H1 (cell line): ENCODE measurements around the gene CAT. TPM values are rescaled to one million over a fixed set of nuclear protein-coding genes. Genes with fewer than 3 reads are reported as not detected.

Experiments used
- CTCF ChIA-PET: fragments of 300-600 bp; sonication (Branson Sonifier 250); formaldehyde crosslinking; loops from one replicate; lab custom pipeline; 2021; ENCODE audit not compliant: partially characterized antibody; lab: Charles Lee
- POLR2A ChIA-PET: fragments of 300-600 bp; sonication (Branson Sonifier 250); formaldehyde crosslinking; loops from one replicate; lab custom pipeline; 2021; ENCODE audit warnings: inconsistent platforms; ENCODE audit not compliant: partially characterized antibody; lab: Charles Lee
- DNase-seq, 2 experiments: peaks; one replicate each; pipeline versions ENCODE4 v3.0.0 to v3.0.0-alpha.2; 2010 to 2022; ENCODE audit warnings: low spot score in 2 of 2, low read depth in 1 of 2, mixed read lengths in 1 of 2
- FAIRE-seq: peaks from 2 replicates; lab custom pipeline; 2011; peaks lifted over from hg19 to GRCh38; lab: Jason Lieb, UNC
- H2AFZ ChIP-seq: 2 replicates; pipeline ENCODE4 v1.8.1; 2012; ENCODE audit warnings: low read length, inconsistent platforms
- H2AK5ac ChIP-seq: 2 replicates; pipeline ENCODE4 v1.6.1; 2013; ENCODE audit warnings: low read depth, low read length
- H2BK120ac ChIP-seq: replicated peaks from 2 replicates; pipeline ENCODE3; 2013; ENCODE audit warnings: low read depth, low read length, inconsistent platforms
- H2BK12ac ChIP-seq: 2 replicates; pipeline ENCODE4 v1.6.1; 2013; ENCODE audit warnings: low read depth, low read length
- H2BK15ac ChIP-seq: 2 replicates; pipeline ENCODE4 v1.6.1; 2013; ENCODE audit warnings: low read length
- H2BK20ac ChIP-seq: 2 replicates; pipeline ENCODE4 v1.6.1; 2013; ENCODE audit warnings: low read length
- H2BK5ac ChIP-seq: 2 replicates; pipeline ENCODE4 v1.6.1; 2013; ENCODE audit warnings: low read depth, low read length
- H3K14ac ChIP-seq: 2 replicates; pipeline ENCODE4 v1.6.1; 2013; ENCODE audit warnings: inconsistent platforms; ENCODE audit not compliant: insufficient read length
- H3K18ac ChIP-seq: 2 replicates; pipeline ENCODE4 v1.6.1; 2013; ENCODE audit warnings: low read length; ENCODE audit errors: extremely low read depth
- H3K23ac ChIP-seq: 2 replicates; pipeline ENCODE4 v1.6.1; 2013; ENCODE audit warnings: inconsistent platforms; ENCODE audit not compliant: insufficient read length
- H3K23me2 ChIP-seq: 2 replicates; pipeline ENCODE4 v1.6.1; 2013; ENCODE audit warnings: low read depth, low read length
- H3K27ac ChIP-seq: 2 replicates; pipeline ENCODE4 v1.6.1; 2011; ENCODE audit warnings: low read depth, low read length, inconsistent platforms
- H3K27me3 ChIP-seq, 4 experiments: replicated peaks in 1 of 4; 1 replicate in 1 of 4; 2 replicates in 3 of 4; pipeline versions ENCODE4 v1.6.1 to v1.8.1; 2011 to 2013; ENCODE audit warnings: low read length in 3 of 4, mild to moderate bottlenecking in 3 of 4, inconsistent platforms in 2 of 4, mixed read lengths in 2 of 4, moderate library complexity in 1 of 4; ENCODE audit not compliant: control insufficient read depth in 3 of 4, insufficient read depth in 3 of 4; ENCODE audit errors: extremely low read depth in 1 of 4
- H3K36me3 ChIP-seq, 4 experiments: 2 replicates each; pipeline versions ENCODE4 v1.6.1 to v1.8.1; 2011 to 2013; ENCODE audit warnings: mild to moderate bottlenecking in 4 of 4, low read length in 3 of 4, moderate library complexity in 2 of 4, control low read depth in 1 of 4, inconsistent platforms in 1 of 4; ENCODE audit not compliant: insufficient read depth in 4 of 4, control insufficient read depth in 2 of 4
- H3K4ac ChIP-seq: replicated peaks from 2 replicates; pipeline ENCODE3; 2013; ENCODE audit warnings: low read length, low read depth, mixed read lengths, inconsistent platforms; ENCODE audit not compliant: insufficient read length
- H3K4me1 ChIP-seq, 4 experiments: replicated peaks in 1 of 4; 1 replicate in 1 of 4; 2 replicates in 3 of 4; pipeline versions ENCODE4 v1.6.1 to v1.8.1; 2011 to 2013; ENCODE audit warnings: low read length in 3 of 4, inconsistent platforms in 2 of 4, mixed read lengths in 1 of 4; ENCODE audit not compliant: insufficient read depth in 4 of 4, control insufficient read depth in 3 of 4
- H3K4me2 ChIP-seq, 2 experiments: 2 replicates each; pipeline versions ENCODE4 v1.6.1 to v1.8.1; 2011 to 2013; ENCODE audit warnings: low read depth in 2 of 2, low read length in 2 of 2, control low read depth in 1 of 2, inconsistent platforms in 1 of 2, mild to moderate bottlenecking in 1 of 2; ENCODE audit not compliant: insufficient read depth in 1 of 2
- H3K4me3 ChIP-seq, 4 experiments: fragments of 200-600, 300-600 bp in 1 of 4; sonication (generic), shearing (Covaris generic), sonication (Bioruptor Twin) in 1 of 4; 2 replicates each; pipeline versions ENCODE4 v1.5.1 to v1.8.1; 2011 to 2016; ENCODE audit warnings: low read length in 4 of 4, low read depth in 3 of 4, control low read depth in 2 of 4, inconsistent platforms in 2 of 4, mild to moderate bottlenecking in 2 of 4, mixed read lengths in 1 of 4, moderate library complexity in 1 of 4; ENCODE audit not compliant: insufficient read depth in 2 of 4; ENCODE audit errors: extremely low read depth in 1 of 4
- H3K56ac ChIP-seq: replicated peaks from 2 replicates; pipeline ENCODE3; 2013; ENCODE audit warnings: low read depth, mild to moderate bottlenecking, mixed read lengths, low read length, inconsistent platforms; ENCODE audit not compliant: insufficient read length
- H3K79me1 ChIP-seq: 2 replicates; pipeline ENCODE4 v1.6.1; 2013; ENCODE audit warnings: low read depth, low read length, control low read depth
- H3K79me2 ChIP-seq, 2 experiments: 2 replicates each; pipeline versions ENCODE4 v1.6.1 to v1.8.1; 2012 to 2013; ENCODE audit warnings: low read length in 2 of 2, mild to moderate bottlenecking in 2 of 2, inconsistent platforms in 1 of 2; ENCODE audit not compliant: insufficient read depth in 2 of 2, control insufficient read depth in 1 of 2
- H3K9ac ChIP-seq, 4 experiments: replicated peaks in 1 of 4; 1 replicate in 1 of 4; 2 replicates in 3 of 4; pipeline versions ENCODE4 v1.6.1 to v1.8.1; 2011 to 2013; ENCODE audit warnings: low read depth in 3 of 4, low read length in 3 of 4, control low read depth in 2 of 4, mild to moderate bottlenecking in 2 of 4, moderate library complexity in 2 of 4, inconsistent platforms in 1 of 4; ENCODE audit errors: extremely low read depth in 1 of 4
- H3K9me3 ChIP-seq, 2 experiments: 2 replicates each; pipeline versions ENCODE4 v1.6.1 to v1.8.1; 2012 to 2013; ENCODE audit warnings: mild to moderate bottlenecking in 2 of 2, moderate library complexity in 2 of 2, control low read depth in 1 of 2, inconsistent platforms in 1 of 2, low read depth in 1 of 2, low read length in 1 of 2, mixed read lengths in 1 of 2; ENCODE audit not compliant: insufficient read depth in 2 of 2
- H4K20me1 ChIP-seq, 2 experiments: replicated peaks in 1 of 2; 2 replicates each; pipeline versions ENCODE3 to v1.8.1; 2011 to 2013; ENCODE audit warnings: inconsistent platforms in 2 of 2, low read length in 2 of 2, mild to moderate bottlenecking in 1 of 2; ENCODE audit not compliant: insufficient read depth in 2 of 2, control insufficient read depth in 1 of 2
- H4K5ac ChIP-seq: 2 replicates; pipeline ENCODE4 v1.6.1; 2013; ENCODE audit warnings: low read length, low read depth, mixed read lengths, inconsistent platforms; ENCODE audit not compliant: insufficient read length
- H4K8ac ChIP-seq: 2 replicates; pipeline ENCODE4 v1.8.0; 2013; ENCODE audit warnings: mild to moderate bottlenecking, moderate library complexity, low read length, inconsistent platforms; ENCODE audit not compliant: insufficient read depth; ENCODE audit errors: extremely low read depth
- H4K91ac ChIP-seq: replicated peaks from 2 replicates; pipeline ENCODE3; 2013; ENCODE audit warnings: low read length, mixed read lengths, inconsistent platforms; ENCODE audit not compliant: insufficient read length
- ASH2L ChIP-seq: fragments of 200-600, 300-600 bp; sonication (generic); IDR thresholded peaks from one replicate; pipeline ENCODE4 v1.7.1; 2017; ENCODE audit warnings: low read length
- KDM1A ChIP-seq: fragments of 200-600, 300-600 bp; sonication (generic); IDR thresholded peaks from 2 replicates; pipeline ENCODE4 v1.7.1; 2016; ENCODE audit warnings: mild to moderate bottlenecking, low read length, borderline replicate concordance
- RNF2 ChIP-seq: fragments of 200-900, 300-1000 bp; sonication (generic); IDR thresholded peaks from 2 replicates; pipeline ENCODE4 v1.7.1; 2016; ENCODE audit warnings: borderline replicate concordance, low read depth, mild to moderate bottlenecking, antibody characterized with exemption, low read length; ENCODE audit not compliant: poor library complexity, severe bottlenecking; ENCODE audit errors: missing control alignments
- SAP30 ChIP-seq: fragments of 300-600 bp; sonication (generic); IDR thresholded peaks from 2 replicates; pipeline ENCODE4 v1.7.1; 2012; ENCODE audit warnings: low read length, moderate library complexity, mild to moderate bottlenecking, inconsistent platforms; ENCODE audit not compliant: insufficient read depth, insufficient replicate concordance
- SP2 ChIP-seq: IDR thresholded peaks from 2 replicates; pipeline ENCODE4 v1.6.1; 2012; ENCODE audit warnings: mild to moderate bottlenecking, low read length, inconsistent platforms
- WGBS, 2 experiments: shearing (Covaris generic) in 1 of 2; methylation state at CpG; one replicate each; pipeline versions ENCODE4 v1.1.6 to v1.1.7; 2013 to 2015; ENCODE audit warnings: low lambda C conversion rate in 2 of 2, mixed read lengths in 2 of 2, inconsistent platforms in 1 of 2, low coverage in 1 of 2, missing lambda C conversion rate in 1 of 2; ENCODE audit not compliant: insufficient replicate concordance in 2 of 2, insufficient coverage in 1 of 2, insufficient read length in 1 of 2; ENCODE audit errors: extremely low coverage in 1 of 2, missing lambda C conversion rate in 1 of 2; 5-methylcytosine and 5-hydroxymethylcytosine counted together
- polyA plus RNA-seq, 7 experiments: library from polyadenylated mRNA; depleted of rRNA in 3 of 7; stranded (reverse) in 5 of 7; unstranded in 2 of 7; fragments of >200 nt in 5 of 7; fragments of 200-250 nt in 2 of 7; gene quantifications; 1 replicate in 5 of 7; 2 replicates in 1 of 7; 4 replicates in 1 of 7; pipeline versions ENCODE4 v1.2.1 to v1.2.3, GENCODE V29; 2011 to 2013; ENCODE audit warnings: missing spikeins in 2 of 7, mixed read lengths in 2 of 7
- total RNA-seq: library from RNA; stranded (reverse); fragmentation: NEBNext Ultra II Directional; extraction: Animal tissue kit (Norgen Biotek cat#: 25700); gene quantifications from 2 replicates; pipeline ENCODE4 v1.2.1, GENCODE V29; 2021

CAT gene
- total and polyA plus RNA-seq, 2 of the 8 experiments (the other 6 are each of a cell fraction or from before 2014, with no cell fraction given), result 9.6 to 15.0 TPM

DNA sequence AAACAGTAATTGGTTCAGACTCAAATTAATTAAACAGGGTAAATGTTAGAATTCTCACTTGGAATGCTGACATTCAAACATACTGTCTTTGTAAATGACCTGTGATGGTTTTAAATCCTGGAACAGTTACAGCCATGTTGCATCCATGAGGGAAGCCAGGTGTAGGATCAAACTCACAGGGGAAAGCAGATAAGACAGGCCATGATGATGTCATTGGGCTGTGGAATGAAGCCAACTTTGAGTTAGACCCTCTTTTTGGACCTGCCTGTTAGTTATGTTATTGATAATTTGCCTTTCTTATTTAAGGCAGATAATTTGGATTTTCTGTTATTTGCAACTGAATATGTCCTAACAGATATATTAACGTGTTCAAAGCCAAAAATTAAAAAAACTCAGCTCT is 41.6 kb upstream of the CAT start:
- H3K56ac ChIP-seq, result no peak overlapping the region
- FAIRE-seq (no peak), DNase-seq (no peak)
- H3K79me2 ChIP-seq, result no peaks in the 10 kb centered on the region
- H3K9me3 ChIP-seq, result peaks cover 0 to 5% of the 10 kb centered on the region in 2 experiments; a peak in 2 of 4 replicates
- no peak overlapping the region for H2BK15ac ChIP-seq
- no peaks in the 10 kb centered on the region for H4K20me1 ChIP-seq
- no peak overlapping the region for H3K4me3 ChIP-seq
- H2BK20ac ChIP-seq, result no peak overlapping the region
- H2BK120ac ChIP-seq, result no peak overlapping the region
- H3K23me2 ChIP-seq, result no peaks in the 10 kb centered on the region
- POLR2A ChIA-PET, result no interaction called here
- H4K5ac ChIP-seq, result no peak overlapping the region
- no peak overlapping the region for H4K91ac ChIP-seq
- H3K79me1 ChIP-seq, result no peaks in the 10 kb centered on the region
- peaks cover 0 to 2% (median 0%) of the 10 kb centered on the region in 4 experiments; a peak in 1 of 7 replicates for H3K4me1 ChIP-seq
- no peak overlapping the region for H3K9ac ChIP-seq
- CTCF ChIA-PET, result interaction anchor here (0.7 to 1.9 kb wide), 2 partner anchors 14 to 72 kb away, joined by 3 to 7 read pairs; no protein-coding TSS in a partner anchor
- no peaks in the 10 kb centered on the region for H3K27me3 ChIP-seq
- no peak overlapping the region for H3K18ac ChIP-seq
- H3K14ac ChIP-seq, result no peak overlapping the region
- no peak overlapping the region for H2AFZ ChIP-seq
- no peak overlapping the region for H3K23ac ChIP-seq
- WGBS, 2 experiments, result 92% methylated on average over 1 of the region's 1 CpG; no CpG with 5 or more reads in 1 of the 2 experiments
- no peak overlapping the region for H2BK5ac ChIP-seq
- H3K4me2 ChIP-seq, result no peak overlapping the region
- no peak overlapping the region for H2BK12ac ChIP-seq
- H3K36me3 ChIP-seq, result no peaks in the 10 kb centered on the region
- TF ChIP-seq SAP30 (no peak), ASH2L (no peak), RNF2 (no peak), SP2 (no peak), KDM1A (no peak)
- no peak overlapping the region for H3K4ac ChIP-seq
- H3K27ac ChIP-seq, result no peak overlapping the region
- H4K8ac ChIP-seq, result no peak overlapping the region
- H2AK5ac ChIP-seq, result no peak overlapping the region
